H1 (cell line): ENCODE measurements around the gene C5AR2. TPM values are rescaled to one million over a fixed set of nuclear protein-coding genes. Genes with fewer than 3 reads are reported as not detected.

Experiments used
- CTCF ChIA-PET: fragments of 300-600 bp; sonication (Branson Sonifier 250); formaldehyde crosslinking; loops from one replicate; lab custom pipeline; 2021; ENCODE audit not compliant: partially characterized antibody; lab: Charles Lee
- POLR2A ChIA-PET: fragments of 300-600 bp; sonication (Branson Sonifier 250); formaldehyde crosslinking; loops from one replicate; lab custom pipeline; 2021; ENCODE audit warnings: inconsistent platforms; ENCODE audit not compliant: partially characterized antibody; lab: Charles Lee
- DNase-seq, 2 experiments: peaks; one replicate each; pipeline versions ENCODE4 v3.0.0 to v3.0.0-alpha.2; 2010 to 2022; ENCODE audit warnings: low spot score in 2 of 2, low read depth in 1 of 2, mixed read lengths in 1 of 2
- FAIRE-seq: peaks from 2 replicates; lab custom pipeline; 2011; peaks lifted over from hg19 to GRCh38; lab: Jason Lieb, UNC
- H2AFZ ChIP-seq: 2 replicates; pipeline ENCODE4 v1.8.1; 2012; ENCODE audit warnings: low read length, inconsistent platforms
- H2AK5ac ChIP-seq: 2 replicates; pipeline ENCODE4 v1.6.1; 2013; ENCODE audit warnings: low read depth, low read length
- H2BK120ac ChIP-seq: replicated peaks from 2 replicates; pipeline ENCODE3; 2013; ENCODE audit warnings: low read depth, low read length, inconsistent platforms
- H2BK12ac ChIP-seq: 2 replicates; pipeline ENCODE4 v1.6.1; 2013; ENCODE audit warnings: low read depth, low read length
- H2BK15ac ChIP-seq: 2 replicates; pipeline ENCODE4 v1.6.1; 2013; ENCODE audit warnings: low read length
- H2BK20ac ChIP-seq: 2 replicates; pipeline ENCODE4 v1.6.1; 2013; ENCODE audit warnings: low read length
- H2BK5ac ChIP-seq: 2 replicates; pipeline ENCODE4 v1.6.1; 2013; ENCODE audit warnings: low read depth, low read length
- H3K14ac ChIP-seq: 2 replicates; pipeline ENCODE4 v1.6.1; 2013; ENCODE audit warnings: inconsistent platforms; ENCODE audit not compliant: insufficient read length
- H3K18ac ChIP-seq: 2 replicates; pipeline ENCODE4 v1.6.1; 2013; ENCODE audit warnings: low read length; ENCODE audit errors: extremely low read depth
- H3K23ac ChIP-seq: 2 replicates; pipeline ENCODE4 v1.6.1; 2013; ENCODE audit warnings: inconsistent platforms; ENCODE audit not compliant: insufficient read length
- H3K23me2 ChIP-seq: 2 replicates; pipeline ENCODE4 v1.6.1; 2013; ENCODE audit warnings: low read depth, low read length
- H3K27ac ChIP-seq: 2 replicates; pipeline ENCODE4 v1.6.1; 2011; ENCODE audit warnings: low read depth, low read length, inconsistent platforms
- H3K27me3 ChIP-seq, 4 experiments: replicated peaks in 1 of 4; 1 replicate in 1 of 4; 2 replicates in 3 of 4; pipeline versions ENCODE4 v1.6.1 to v1.8.1; 2011 to 2013; ENCODE audit warnings: low read length in 3 of 4, mild to moderate bottlenecking in 3 of 4, inconsistent platforms in 2 of 4, mixed read lengths in 2 of 4, moderate library complexity in 1 of 4; ENCODE audit not compliant: control insufficient read depth in 3 of 4, insufficient read depth in 3 of 4; ENCODE audit errors: extremely low read depth in 1 of 4
- H3K36me3 ChIP-seq, 4 experiments: 2 replicates each; pipeline versions ENCODE4 v1.6.1 to v1.8.1; 2011 to 2013; ENCODE audit warnings: mild to moderate bottlenecking in 4 of 4, low read length in 3 of 4, moderate library complexity in 2 of 4, control low read depth in 1 of 4, inconsistent platforms in 1 of 4; ENCODE audit not compliant: insufficient read depth in 4 of 4, control insufficient read depth in 2 of 4
- H3K4ac ChIP-seq: replicated peaks from 2 replicates; pipeline ENCODE3; 2013; ENCODE audit warnings: low read length, low read depth, mixed read lengths, inconsistent platforms; ENCODE audit not compliant: insufficient read length
- H3K4me1 ChIP-seq, 4 experiments: replicated peaks in 1 of 4; 1 replicate in 1 of 4; 2 replicates in 3 of 4; pipeline versions ENCODE4 v1.6.1 to v1.8.1; 2011 to 2013; ENCODE audit warnings: low read length in 3 of 4, inconsistent platforms in 2 of 4, mixed read lengths in 1 of 4; ENCODE audit not compliant: insufficient read depth in 4 of 4, control insufficient read depth in 3 of 4
- H3K4me2 ChIP-seq, 2 experiments: 2 replicates each; pipeline versions ENCODE4 v1.6.1 to v1.8.1; 2011 to 2013; ENCODE audit warnings: low read depth in 2 of 2, low read length in 2 of 2, control low read depth in 1 of 2, inconsistent platforms in 1 of 2, mild to moderate bottlenecking in 1 of 2; ENCODE audit not compliant: insufficient read depth in 1 of 2
- H3K4me3 ChIP-seq, 4 experiments: fragments of 200-600, 300-600 bp in 1 of 4; sonication (generic), shearing (Covaris generic), sonication (Bioruptor Twin) in 1 of 4; 2 replicates each; pipeline versions ENCODE4 v1.5.1 to v1.8.1; 2011 to 2016; ENCODE audit warnings: low read length in 4 of 4, low read depth in 3 of 4, control low read depth in 2 of 4, inconsistent platforms in 2 of 4, mild to moderate bottlenecking in 2 of 4, mixed read lengths in 1 of 4, moderate library complexity in 1 of 4; ENCODE audit not compliant: insufficient read depth in 2 of 4; ENCODE audit errors: extremely low read depth in 1 of 4
- H3K56ac ChIP-seq: replicated peaks from 2 replicates; pipeline ENCODE3; 2013; ENCODE audit warnings: low read depth, mild to moderate bottlenecking, mixed read lengths, low read length, inconsistent platforms; ENCODE audit not compliant: insufficient read length
- H3K79me1 ChIP-seq: 2 replicates; pipeline ENCODE4 v1.6.1; 2013; ENCODE audit warnings: low read depth, low read length, control low read depth
- H3K79me2 ChIP-seq, 2 experiments: 2 replicates each; pipeline versions ENCODE4 v1.6.1 to v1.8.1; 2012 to 2013; ENCODE audit warnings: low read length in 2 of 2, mild to moderate bottlenecking in 2 of 2, inconsistent platforms in 1 of 2; ENCODE audit not compliant: insufficient read depth in 2 of 2, control insufficient read depth in 1 of 2
- H3K9ac ChIP-seq, 4 experiments: replicated peaks in 1 of 4; 1 replicate in 1 of 4; 2 replicates in 3 of 4; pipeline versions ENCODE4 v1.6.1 to v1.8.1; 2011 to 2013; ENCODE audit warnings: low read depth in 3 of 4, low read length in 3 of 4, control low read depth in 2 of 4, mild to moderate bottlenecking in 2 of 4, moderate library complexity in 2 of 4, inconsistent platforms in 1 of 4; ENCODE audit errors: extremely low read depth in 1 of 4
- H3K9me3 ChIP-seq, 2 experiments: 2 replicates each; pipeline versions ENCODE4 v1.6.1 to v1.8.1; 2012 to 2013; ENCODE audit warnings: mild to moderate bottlenecking in 2 of 2, moderate library complexity in 2 of 2, control low read depth in 1 of 2, inconsistent platforms in 1 of 2, low read depth in 1 of 2, low read length in 1 of 2, mixed read lengths in 1 of 2; ENCODE audit not compliant: insufficient read depth in 2 of 2
- H4K20me1 ChIP-seq, 2 experiments: replicated peaks in 1 of 2; 2 replicates each; pipeline versions ENCODE3 to v1.8.1; 2011 to 2013; ENCODE audit warnings: inconsistent platforms in 2 of 2, low read length in 2 of 2, mild to moderate bottlenecking in 1 of 2; ENCODE audit not compliant: insufficient read depth in 2 of 2, control insufficient read depth in 1 of 2
- H4K5ac ChIP-seq: 2 replicates; pipeline ENCODE4 v1.6.1; 2013; ENCODE audit warnings: low read length, low read depth, mixed read lengths, inconsistent platforms; ENCODE audit not compliant: insufficient read length
- H4K8ac ChIP-seq: 2 replicates; pipeline ENCODE4 v1.8.0; 2013; ENCODE audit warnings: mild to moderate bottlenecking, moderate library complexity, low read length, inconsistent platforms; ENCODE audit not compliant: insufficient read depth; ENCODE audit errors: extremely low read depth
- H4K91ac ChIP-seq: replicated peaks from 2 replicates; pipeline ENCODE3; 2013; ENCODE audit warnings: low read length, mixed read lengths, inconsistent platforms; ENCODE audit not compliant: insufficient read length
- JUN ChIP-seq: IDR thresholded peaks from 2 replicates; pipeline ENCODE4 v1.6.1; 2011; ENCODE audit warnings: low read depth, mild to moderate bottlenecking, improper control_type of control experiment, low read length
- KDM5A ChIP-seq: fragments of 200-600 bp; IDR thresholded peaks from 2 replicates; pipeline ENCODE4 v1.7.1; 2012; ENCODE audit warnings: mild to moderate bottlenecking, low read length, inconsistent platforms, mixed read lengths
- NANOG ChIP-seq: IDR thresholded peaks from 2 replicates; pipeline ENCODE4 v1.6.1; 2011; ENCODE audit warnings: low read length, low read depth, mild to moderate bottlenecking, inconsistent platforms; ENCODE audit not compliant: insufficient read depth, poor library complexity, severe bottlenecking
- TAF1 ChIP-seq: IDR thresholded peaks from 2 replicates; pipeline ENCODE4 v1.6.1; 2011; ENCODE audit warnings: mild to moderate bottlenecking, low read depth, low read length
- USF2 ChIP-seq: IDR thresholded peaks from 2 replicates; pipeline ENCODE4 v1.6.1; 2011; ENCODE audit warnings: low read length, improper control_type of control experiment
- WGBS, 2 experiments: shearing (Covaris generic) in 1 of 2; methylation state at CpG; one replicate each; pipeline versions ENCODE4 v1.1.6 to v1.1.7; 2013 to 2015; ENCODE audit warnings: low lambda C conversion rate in 2 of 2, mixed read lengths in 2 of 2, inconsistent platforms in 1 of 2, low coverage in 1 of 2, missing lambda C conversion rate in 1 of 2; ENCODE audit not compliant: insufficient replicate concordance in 2 of 2, insufficient coverage in 1 of 2, insufficient read length in 1 of 2; ENCODE audit errors: extremely low coverage in 1 of 2, missing lambda C conversion rate in 1 of 2; 5-methylcytosine and 5-hydroxymethylcytosine counted together
- polyA plus RNA-seq, 7 experiments: library from polyadenylated mRNA; depleted of rRNA in 3 of 7; stranded (reverse) in 5 of 7; unstranded in 2 of 7; fragments of >200 nt in 5 of 7; fragments of 200-250 nt in 2 of 7; gene quantifications; 1 replicate in 5 of 7; 2 replicates in 1 of 7; 4 replicates in 1 of 7; pipeline versions ENCODE4 v1.2.1 to v1.2.3, GENCODE V29; 2011 to 2013; ENCODE audit warnings: missing spikeins in 2 of 7, mixed read lengths in 2 of 7
- total RNA-seq: library from RNA; stranded (reverse); fragmentation: NEBNext Ultra II Directional; extraction: Animal tissue kit (Norgen Biotek cat#: 25700); gene quantifications from 2 replicates; pipeline ENCODE4 v1.2.1, GENCODE V29; 2021

Gene C5AR2
- total and polyA plus RNA-seq, 2 of the 8 experiments (the other 6 are each of a cell fraction or from before 2014, with no cell fraction given): 0.08 to 0.15 TPM

- Histone ChIP-seq H3K18ac (no peak overlapping the region), H3K4me1 (no peaks in the 10 kb centered on the region), H2BK15ac (no peak overlapping the region), H4K8ac (no peak overlapping the region), H3K9ac (no peak overlapping the region; a peak in 1 of 7 replicates), H3K4me2 (no peak overlapping the region), H2AK5ac (no peak overlapping the region), H3K79me1 (no peaks in the 10 kb centered on the region), H3K36me3 (peaks cover 31 to 68% (median 62%) of the 10 kb centered on the region in 4 experiments; a peak in 7 of 8 replicates), H2BK20ac (no peak overlapping the region), H3K27ac (no peak overlapping the region), H4K5ac (no peak overlapping the region), H3K79me2 (no peaks in the 10 kb centered on the region), H3K23ac (no peak overlapping the region), H3K56ac (no peak overlapping the region), H3K4me3 (no peak overlapping the region), H4K20me1 (peaks cover 2 to 6% of the 10 kb centered on the region in 2 experiments), H2AFZ (no peak overlapping the region), H4K91ac (no peak overlapping the region), H3K23me2 (no peaks in the 10 kb centered on the region), H2BK12ac (no peak overlapping the region), H2BK5ac (no peak overlapping the region), H2BK120ac (no peak overlapping the region), H3K9me3 (no peaks in the 10 kb centered on the region), H3K4ac (no peak overlapping the region), H3K27me3 (no peaks in the 10 kb centered on the region), H3K14ac (no peak overlapping the region)
- ChIA-PET POLR2A (interaction anchor here (0.6 to 1.1 kb wide), 2 partner anchors 12 to 45 kb away, joined by 3 to 4 read pairs; no protein-coding TSS in a partner anchor), CTCF (interaction anchor here (5.1 to 6.8 kb wide), 2 partner anchors 11 to 36 kb away, joined by 19 to 50 read pairs; no protein-coding TSS in a partner anchor)
- no peak for DNase-seq
- no peak for FAIRE-seq
- 95% methylated on average over 23 of the region's 23 CpGs; no CpG with 5 or more reads in 1 of the 2 experiments for WGBS, 2 experiments
- no peak for TF ChIP-seq KDM5A
- TF ChIP-seq TAF1: no peak
- TF ChIP-seq USF2: no peak
- TF ChIP-seq JUN: no peak
- TF ChIP-seq NANOG: no peak
These were observed 47.5 kb downstream of the C5AR2 start for GRCh38 chr19:47379381-47379938.
